Stomach smooth muscle (tissue), 2 donors: ENCODE results near the gene NECAB2.
"Not testable (repeated sequence)": the region's sequence is repeated elsewhere in the genome, so short reads cannot be mapped to it uniquely, and the experiment has no call there.

Experiments used
- H3K27ac ChIP-seq: one replicate; pipeline ENCODE4 v1.7.0; 2013; ENCODE audit warnings: mild to moderate bottlenecking, low read length, inconsistent platforms
- H3K27me3 ChIP-seq, 2 donors: one replicate each; pipeline ENCODE4 v1.7.0; 2013; ENCODE audit warnings: low read length in 2 of 2; ENCODE audit not compliant: insufficient read depth in 2 of 2, control insufficient read depth in 1 of 2
- H3K36me3 ChIP-seq, 2 donors: one replicate each; pipeline ENCODE4 v1.7.0; 2013; ENCODE audit warnings: low read length in 2 of 2; ENCODE audit not compliant: control insufficient read depth in 2 of 2, insufficient read depth in 2 of 2
- H3K4me1 ChIP-seq: one replicate; pipeline ENCODE4 v1.7.0; 2013; ENCODE audit warnings: low read length; ENCODE audit not compliant: control insufficient read depth, insufficient read depth
- H3K4me3 ChIP-seq, 2 donors: one replicate each; pipeline ENCODE4 v1.7.0; 2013; ENCODE audit warnings: low read length in 2 of 2
- H3K9ac ChIP-seq, 2 donors: one replicate each; pipeline ENCODE4 v1.7.0; 2013; ENCODE audit warnings: low read length in 2 of 2, mild to moderate bottlenecking in 1 of 2
- H3K9me3 ChIP-seq, 2 donors: one replicate each; pipeline ENCODE4 v1.7.0; 2013; ENCODE audit warnings: low read length in 2 of 2; ENCODE audit not compliant: control insufficient read depth in 2 of 2
- donor health status: healthy.
- donor health status: Pancreatic carcinoma.

Gene NECAB2

DNA sequence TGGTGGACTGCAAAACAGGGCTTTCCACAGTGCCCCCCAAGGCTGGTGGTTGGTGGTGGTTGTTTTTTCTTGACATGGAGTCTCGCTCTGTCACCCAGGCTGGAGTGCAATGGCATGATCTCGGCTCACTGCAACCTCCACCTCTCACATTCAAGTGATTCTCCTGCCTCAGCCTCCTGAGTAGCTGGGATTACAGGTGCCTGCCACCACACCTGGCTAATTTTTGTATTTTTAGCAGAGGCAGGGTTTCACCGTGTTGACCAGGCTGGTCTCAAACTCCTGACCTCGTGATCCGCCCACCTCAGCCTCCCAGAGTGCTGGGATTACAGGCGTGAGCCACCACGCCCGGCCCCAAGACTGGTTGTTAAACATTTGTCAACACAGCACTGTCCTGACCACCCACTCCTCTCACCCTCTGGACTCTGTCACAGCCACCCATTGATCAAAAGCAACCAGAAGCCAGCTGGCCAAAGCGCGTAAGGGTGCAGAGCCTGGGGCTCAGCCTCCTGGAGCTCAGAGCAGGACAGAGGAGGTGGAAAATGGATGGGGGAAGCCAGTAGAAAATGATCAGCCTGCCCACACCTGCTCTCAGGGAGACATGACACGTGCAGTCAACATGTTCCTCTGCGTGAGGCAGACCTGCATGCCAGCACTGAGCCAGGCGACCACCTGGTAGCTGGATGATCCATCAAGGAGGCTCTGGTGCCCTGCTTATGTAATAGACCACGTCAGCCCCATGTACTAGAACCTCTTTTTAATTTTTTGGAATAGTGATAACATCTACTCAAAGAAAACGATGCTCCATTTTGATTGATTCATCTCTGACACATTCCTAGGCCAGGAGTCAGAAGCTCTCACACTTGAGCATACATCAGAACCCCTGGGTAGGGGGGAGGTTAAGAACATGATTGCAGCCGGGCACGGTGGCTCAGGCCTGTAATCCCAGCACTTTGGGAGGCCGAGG lies 29.8 kb upstream of the NECAB2 start:
- Histone ChIP-seq H3K27me3 (no peaks in the 10 kb centered on the region), H3K9ac (no peak overlapping the region), H3K4me1 (no peaks in the 10 kb centered on the region), H3K36me3 (peaks cover 0 to 4% of the 10 kb centered on the region in 2 donors), H3K27ac (no peak overlapping the region), H3K9me3 (no peaks in the 10 kb centered on the region), H3K4me3 (no peak overlapping the region)

DNA sequence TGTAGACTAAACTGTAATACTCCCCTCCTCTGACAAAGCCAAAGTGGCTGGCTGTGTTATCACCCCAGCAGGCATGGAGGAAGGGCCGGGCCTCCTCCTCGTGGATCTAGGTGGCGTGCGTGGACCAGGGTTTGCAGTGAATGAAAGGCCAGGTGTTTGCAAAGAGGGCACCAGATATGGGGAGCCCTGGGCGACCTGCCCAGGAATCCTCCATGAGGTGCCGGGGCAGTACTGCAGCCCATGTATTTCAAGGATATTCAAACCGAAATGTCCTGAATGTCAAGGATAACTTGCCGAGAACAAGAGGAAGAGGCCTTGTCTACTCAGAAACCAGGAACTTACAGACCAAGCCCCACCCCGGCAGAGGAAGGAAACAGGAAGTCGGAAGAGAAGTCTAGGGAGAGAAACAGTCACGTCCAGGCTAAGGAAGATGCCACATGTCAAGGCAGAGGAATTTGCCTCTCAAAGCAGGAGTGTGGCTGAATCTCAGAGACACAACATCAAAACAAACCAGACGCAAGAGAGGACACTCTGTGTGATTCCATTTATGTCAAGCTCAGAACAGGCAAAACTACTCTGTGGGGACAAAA lies 28.7 kb upstream of the NECAB2 start:
- H3K4me1 ChIP-seq, result no peaks in the 10 kb centered on the region
- no peak overlapping the region for H3K27ac ChIP-seq
- H3K4me3 ChIP-seq, result no peak overlapping the region

DNA sequence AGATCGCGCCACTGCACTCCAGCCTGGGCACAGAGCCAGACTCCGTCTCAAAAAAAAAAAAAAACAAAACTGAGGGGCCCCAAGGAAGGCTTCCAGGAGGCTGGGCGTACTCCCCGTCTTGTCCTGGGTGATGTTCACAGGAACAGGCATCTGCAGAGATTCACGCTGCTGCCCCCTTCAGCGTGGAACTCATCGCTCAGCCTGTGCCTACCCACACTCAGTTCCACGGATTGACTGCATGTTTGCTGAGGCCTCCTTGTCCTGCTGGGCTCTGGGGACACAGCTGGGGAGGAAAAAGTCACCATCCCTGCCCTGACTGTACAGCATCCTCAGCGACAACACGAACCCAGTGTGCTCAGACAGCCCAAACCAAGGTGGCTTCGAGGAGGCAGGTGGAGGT lies 27.9 kb upstream of the NECAB2 start:
- H3K4me1 ChIP-seq, result no peaks in the 10 kb centered on the region
- no peaks in the 10 kb centered on the region for H3K9me3 ChIP-seq
- H3K27me3 ChIP-seq, result no peaks in the 10 kb centered on the region
- no peak overlapping the region for H3K27ac ChIP-seq
- H3K9ac ChIP-seq, result no peak overlapping the region
- peaks cover 0 to 4% of the 10 kb centered on the region in 2 donors for H3K36me3 ChIP-seq
- no peak overlapping the region for H3K4me3 ChIP-seq

More for the DNA sequence above, 28.7 kb upstream of the NECAB2 start:
- Histone ChIP-seq H3K36me3 (peaks cover 0 to 4% of the 10 kb centered on the region in 2 donors), H3K9ac (no peak overlapping the region), H3K9me3 (no peaks in the 10 kb centered on the region), H3K27me3 (no peaks in the 10 kb centered on the region)

DNA sequence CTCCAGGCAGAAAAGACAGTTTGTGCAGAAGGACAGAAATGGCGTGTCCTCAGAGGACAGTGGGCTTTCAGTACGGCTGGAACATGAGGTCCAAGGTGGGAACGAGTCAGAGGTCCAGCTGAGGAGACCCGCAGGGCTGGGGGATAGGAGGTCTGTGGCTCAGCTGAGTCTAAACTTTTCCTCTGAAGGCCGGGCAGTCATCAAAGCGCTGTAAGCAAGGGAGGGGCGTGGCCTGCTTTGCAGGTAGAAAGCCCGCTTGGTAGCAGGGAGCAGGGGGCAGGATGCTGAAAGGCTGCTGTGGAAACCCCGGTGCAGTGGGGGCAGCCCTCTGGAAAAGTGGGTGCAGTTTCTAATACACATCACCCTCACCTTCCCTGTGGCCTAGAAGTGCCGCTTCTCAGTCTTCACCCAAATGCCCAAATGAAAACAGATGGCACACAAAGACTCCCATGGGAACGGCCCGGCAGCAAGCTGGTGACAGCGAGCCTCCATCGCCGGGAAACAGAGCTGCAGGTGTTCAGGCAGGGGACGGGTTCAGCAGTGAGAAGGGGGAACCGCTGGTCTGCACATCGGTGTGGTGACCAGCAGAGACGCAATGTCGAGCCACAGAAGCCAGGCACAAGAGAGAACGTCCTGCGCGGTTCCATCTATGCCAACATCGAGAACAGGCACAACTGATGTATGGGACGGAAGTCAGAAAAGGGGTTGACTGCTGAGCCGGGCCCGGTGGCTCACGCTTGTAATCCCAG lies 27.2 kb upstream of the NECAB2 start:
- H3K27ac ChIP-seq, result no peak overlapping the region
- no peaks in the 10 kb centered on the region for H3K4me1 ChIP-seq
- H3K4me3 ChIP-seq, result no peak overlapping the region
- H3K9me3 ChIP-seq, result no peaks in the 10 kb centered on the region
- H3K36me3 ChIP-seq, result peaks cover 0 to 4% of the 10 kb centered on the region in 2 donors
- H3K27me3 ChIP-seq, result no peaks in the 10 kb centered on the region
- H3K9ac ChIP-seq, result no peak overlapping the region

GRCh38 chr16:83941546-83941945 lies 26.5 kb upstream of the NECAB2 start:
- not testable (repeated sequence) for H3K9ac ChIP-seq, H3K27me3 ChIP-seq, H3K4me1 ChIP-seq, H3K9me3 ChIP-seq, H3K36me3 ChIP-seq, H3K4me3 ChIP-seq, H3K27ac ChIP-seq

- Histone ChIP-seq H3K9me3 (no peaks in the 10 kb centered on the region), H3K36me3 (peaks cover 0 to 4% of the 10 kb centered on the region in 2 donors), H3K9ac (no peak overlapping the region), H3K4me3 (no peak overlapping the region), H3K4me1 (no peaks in the 10 kb centered on the region), H3K27ac (no peak overlapping the region), H3K27me3 (no peaks in the 10 kb centered on the region)
Measured at GRCh38 chr16:83942074-83942473, 26.0 kb upstream of the NECAB2 start.

GRCh38 chr16:83942815-83943515 lies 25.1 kb upstream of the NECAB2 start:
- Histone ChIP-seq H3K4me1 (no peaks in the 10 kb centered on the region), H3K9me3 (no peaks in the 10 kb centered on the region), H3K4me3 (no peak overlapping the region), H3K27ac (no peak overlapping the region), H3K36me3 (no peaks in the 10 kb centered on the region), H3K9ac (no peak overlapping the region), H3K27me3 (no peaks in the 10 kb centered on the region)

DNA sequence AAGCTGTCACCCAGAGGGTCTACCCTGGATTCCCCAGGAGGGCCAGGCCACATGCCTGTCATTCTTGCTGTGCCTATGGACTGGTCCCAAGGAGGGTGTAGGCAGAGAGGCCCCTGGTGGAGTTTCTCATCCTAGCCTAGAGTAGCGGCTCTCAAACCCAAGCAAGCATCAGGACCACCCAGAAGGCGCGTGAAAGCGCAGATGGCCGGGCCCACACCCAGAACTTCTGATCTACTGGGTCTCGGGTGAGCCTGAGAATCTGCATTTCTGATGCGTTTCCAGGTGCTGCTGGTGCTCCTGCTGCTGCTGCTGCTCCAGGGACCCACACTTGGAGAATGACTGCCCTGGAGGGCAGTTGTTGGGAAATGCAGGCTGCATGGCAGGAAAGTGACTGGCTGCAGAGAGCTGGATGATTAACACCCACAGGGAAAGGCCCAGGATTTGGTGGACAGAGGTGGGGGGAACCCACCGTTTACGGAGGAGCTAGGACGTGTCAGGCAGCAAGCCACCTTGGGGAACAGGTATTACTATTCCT lies 24.5 kb upstream of the NECAB2 start:
- Histone ChIP-seq H3K27ac (no peak overlapping the region), H3K9me3 (no peaks in the 10 kb centered on the region), H3K9ac (no peak overlapping the region)

DNA sequence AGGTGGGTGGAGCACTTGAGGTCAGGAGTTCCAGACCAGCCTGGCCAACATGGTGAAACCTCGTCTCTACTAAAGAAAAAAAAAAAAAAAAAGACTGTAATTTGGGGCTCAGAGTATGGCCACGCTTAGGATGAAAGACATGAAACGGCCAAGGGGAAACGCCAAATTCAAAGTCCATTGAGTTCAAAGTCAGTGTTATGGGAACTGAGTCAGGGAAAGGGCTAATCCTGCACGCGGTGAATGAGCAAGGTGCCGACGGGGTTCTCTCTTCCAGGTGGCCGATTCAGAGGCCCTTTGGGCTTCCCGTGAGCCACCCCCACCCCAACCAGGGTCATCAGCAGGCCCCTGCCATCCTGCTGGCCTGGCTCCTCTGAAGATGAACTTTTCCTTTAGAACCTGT lies 22.5 kb upstream of the NECAB2 start:
- Histone ChIP-seq H3K4me1 (no peaks in the 10 kb centered on the region), H3K27ac (no peak overlapping the region), H3K36me3 (no peaks in the 10 kb centered on the region), H3K9me3 (no peaks in the 10 kb centered on the region), H3K4me3 (no peak overlapping the region), H3K9ac (no peak overlapping the region), H3K27me3 (no peaks in the 10 kb centered on the region)

More for the DNA sequence above, 24.5 kb upstream of the NECAB2 start:
- H3K36me3 ChIP-seq, result no peaks in the 10 kb centered on the region
- H3K4me3 ChIP-seq, result no peak overlapping the region
- no peaks in the 10 kb centered on the region for H3K4me1 ChIP-seq
- H3K27me3 ChIP-seq, result no peaks in the 10 kb centered on the region

DNA sequence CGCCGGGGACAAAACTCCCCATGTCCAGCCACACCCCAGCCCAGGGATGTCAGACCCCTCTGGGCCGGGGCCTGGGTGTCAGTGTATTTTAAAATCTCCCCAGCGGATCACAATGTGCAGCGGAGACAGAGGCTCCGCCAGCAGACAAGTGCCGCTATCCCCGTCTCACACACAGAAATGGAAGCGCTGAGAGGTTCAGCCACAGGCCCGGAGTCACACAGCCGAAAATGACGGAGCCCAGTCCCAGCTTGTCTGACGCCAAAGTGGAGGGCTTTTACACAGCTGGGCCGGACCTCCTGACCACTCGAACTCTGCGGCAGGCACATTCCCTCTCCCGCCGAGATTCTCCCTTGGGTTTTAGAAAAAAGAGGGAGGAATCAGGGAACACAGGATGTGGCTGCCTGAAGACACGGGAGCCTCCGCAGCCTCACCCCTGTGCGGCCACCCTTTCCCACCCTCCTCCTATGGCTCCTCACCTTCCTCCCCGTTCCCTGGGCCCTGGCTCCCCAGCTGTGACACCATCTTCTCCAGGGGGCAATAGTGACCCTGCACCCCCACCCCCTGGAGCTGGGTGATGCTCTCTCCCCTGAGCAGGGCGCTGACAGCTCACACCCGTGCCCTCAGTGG lies 21.8 kb upstream of the NECAB2 start:
- Histone ChIP-seq H3K9me3 (no peaks in the 10 kb centered on the region), H3K36me3 (no peaks in the 10 kb centered on the region), H3K4me3 (no peak overlapping the region), H3K27ac (no peak overlapping the region), H3K27me3 (no peaks in the 10 kb centered on the region), H3K9ac (no peak overlapping the region), H3K4me1 (no peaks in the 10 kb centered on the region)
